Measurements from ENCODE around the gene PYROXD2.

DNA sequence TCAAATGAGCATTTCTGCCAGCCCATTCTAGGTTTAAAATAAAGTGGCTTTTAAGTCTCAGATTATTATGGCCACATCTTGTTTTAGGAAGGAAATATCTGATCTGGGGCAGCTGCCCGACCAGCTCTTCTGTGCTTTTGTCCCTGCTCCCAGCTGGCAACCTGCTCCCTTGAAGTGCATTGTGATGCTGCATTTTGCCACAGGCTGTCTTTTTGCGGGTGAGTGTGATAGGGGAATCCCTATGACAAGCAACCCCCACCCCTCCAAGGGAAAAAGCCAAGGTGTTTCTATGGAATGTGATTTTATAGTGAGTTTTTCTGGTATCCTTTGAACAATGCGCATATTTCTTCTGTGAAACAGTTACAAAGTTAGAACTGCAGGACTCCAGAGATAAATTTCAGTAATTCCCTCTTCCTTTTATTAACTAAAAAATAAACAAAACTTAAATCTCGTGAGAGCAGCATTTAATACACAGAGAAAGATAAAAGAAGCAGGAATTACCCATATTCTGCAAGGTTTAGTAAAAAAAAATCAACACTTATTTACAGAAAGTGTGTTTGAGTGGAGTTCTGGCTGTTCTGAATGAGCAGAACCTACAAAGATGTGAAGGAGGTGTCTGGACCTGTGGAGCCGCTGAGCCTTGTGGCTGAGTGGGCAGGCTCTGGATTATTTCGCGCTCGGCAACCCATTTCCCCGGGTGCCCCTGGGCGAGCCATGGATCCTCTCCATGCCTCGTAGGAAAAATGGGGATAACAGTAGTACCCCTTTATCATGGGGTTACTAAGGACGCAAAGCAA, 41.9 kb upstream of the PYROXD2 start:
- TF ChIP-seq, protein P1, sequence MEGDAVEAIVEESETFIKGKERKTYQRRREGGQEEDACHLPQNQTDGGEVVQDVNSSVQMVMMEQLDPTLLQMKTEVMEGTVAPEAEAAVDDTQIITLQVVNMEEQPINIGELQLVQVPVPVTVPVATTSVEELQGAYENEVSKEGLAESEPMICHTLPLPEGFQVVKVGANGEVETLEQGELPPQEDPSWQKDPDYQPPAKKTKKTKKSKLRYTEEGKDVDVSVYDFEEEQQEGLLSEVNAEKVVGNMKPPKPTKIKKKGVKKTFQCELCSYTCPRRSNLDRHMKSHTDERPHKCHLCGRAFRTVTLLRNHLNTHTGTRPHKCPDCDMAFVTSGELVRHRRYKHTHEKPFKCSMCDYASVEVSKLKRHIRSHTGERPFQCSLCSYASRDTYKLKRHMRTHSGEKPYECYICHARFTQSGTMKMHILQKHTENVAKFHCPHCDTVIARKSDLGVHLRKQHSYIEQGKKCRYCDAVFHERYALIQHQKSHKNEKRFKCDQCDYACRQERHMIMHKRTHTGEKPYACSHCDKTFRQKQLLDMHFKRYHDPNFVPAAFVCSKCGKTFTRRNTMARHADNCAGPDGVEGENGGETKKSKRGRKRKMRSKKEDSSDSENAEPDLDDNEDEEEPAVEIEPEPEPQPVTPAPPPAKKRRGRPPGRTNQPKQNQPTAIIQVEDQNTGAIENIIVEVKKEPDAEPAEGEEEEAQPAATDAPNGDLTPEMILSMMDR (conservative IDR thresholded peaks at IDR 0.05; ENCODE audit: low read length): no peak
- no peak for TF ChIP-seq EZH2phosphoT487 (IDR thresholded peaks at IDR 0.05; ENCODE audit: borderline replicate concordance, low read depth, low read length)
